PFSK-1 (cell line): ENCODE measurements around the gene CHERP.

Experiments used
- POLR2AphosphoS5 ChIP-seq: IDR thresholded peaks from 2 replicates; pipeline ENCODE4 v1.6.1; 2012; ENCODE audit warnings: low read depth, mild to moderate bottlenecking, control low read depth, low read length, moderate library complexity
- SIN3A ChIP-seq: IDR thresholded peaks from 2 replicates; pipeline ENCODE4 v1.6.1; 2012; ENCODE audit warnings: mild to moderate bottlenecking, low read length, moderate library complexity, borderline replicate concordance; ENCODE audit not compliant: insufficient read depth
- TAF1 ChIP-seq: IDR thresholded peaks from 2 replicates; pipeline ENCODE4 v1.6.1; 2012; ENCODE audit warnings: low read length, control low read depth, borderline replicate concordance; ENCODE audit not compliant: insufficient read depth

DNA sequence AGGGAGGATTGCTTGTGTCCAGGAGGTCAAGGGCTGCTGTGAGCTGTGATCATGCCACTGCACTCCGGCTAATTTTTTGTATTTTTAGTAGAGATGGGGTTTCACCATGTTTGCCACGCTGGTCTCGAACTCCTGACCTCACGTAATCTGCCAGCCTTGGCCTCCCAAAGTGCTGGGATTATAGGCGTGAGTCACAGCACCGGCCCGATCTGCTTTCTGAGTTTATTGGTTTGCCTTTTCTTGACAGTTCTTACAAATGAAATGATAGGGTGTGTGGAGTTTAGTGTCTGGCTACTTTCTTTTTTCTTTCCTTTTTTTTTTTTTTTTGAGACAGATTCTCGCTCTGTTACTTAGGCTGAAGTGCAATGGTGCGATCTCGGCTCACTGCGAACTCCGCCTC is 45.2 kb downstream of the CHERP start:
- TF ChIP-seq POLR2AphosphoS5 (no peak), TAF1 (no peak), SIN3A (no peak)
